SKM-1 (cell line): ENCODE data around the gene GGACT.
"Not testable (repeated sequence)": the region's sequence is repeated elsewhere in the genome, so short reads cannot be mapped to it uniquely, and the experiment has no call there.

Experiments
- DNase-seq: peaks from one replicate; lab custom pipeline; 2025; ENCODE audit not compliant: unreplicated experiment; lab: John Stamatoyannopoulos, UW

Gene GGACT

DNA sequence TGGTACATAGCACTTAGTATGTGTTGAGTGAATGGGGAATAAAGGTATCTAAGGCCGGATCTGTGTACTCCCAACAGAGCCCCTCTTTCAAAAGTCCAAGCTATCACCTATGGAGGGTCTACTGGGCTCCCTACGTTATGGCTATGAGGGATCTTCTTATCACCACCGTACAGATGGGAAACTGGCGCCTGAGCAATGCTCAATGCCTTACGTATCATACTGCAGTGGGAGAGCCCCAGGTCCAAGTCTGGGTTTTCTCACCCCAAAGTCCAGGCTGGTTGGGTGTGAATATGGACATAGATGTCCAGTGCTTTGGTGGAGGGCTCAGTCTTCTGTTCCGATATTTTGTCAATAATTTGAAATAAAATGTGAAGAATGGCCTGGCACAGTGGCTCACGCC, 13.1 kb upstream of the GGACT start:
- no peak for DNase-seq

DNA sequence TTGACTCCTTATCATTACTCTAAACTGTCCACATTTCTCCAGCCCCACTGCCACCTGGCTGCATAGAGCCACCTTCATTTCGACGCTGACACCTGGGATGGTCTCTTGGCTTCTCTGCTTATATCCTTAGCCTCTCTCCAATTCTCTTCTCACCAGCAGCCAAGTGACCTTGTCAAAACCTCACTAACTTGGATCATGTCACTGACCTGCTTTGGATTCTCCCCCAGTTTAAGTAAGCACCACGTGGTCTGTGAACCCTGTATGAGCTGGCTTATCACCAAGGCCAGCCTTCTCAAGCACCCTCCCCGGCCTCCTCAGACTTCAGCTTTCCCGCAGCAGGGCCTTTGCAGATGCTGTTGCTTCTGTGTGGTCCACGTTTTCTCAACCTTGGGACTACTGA, 12.3 kb upstream of the GGACT start:
- DNase-seq: no peak

DNA sequence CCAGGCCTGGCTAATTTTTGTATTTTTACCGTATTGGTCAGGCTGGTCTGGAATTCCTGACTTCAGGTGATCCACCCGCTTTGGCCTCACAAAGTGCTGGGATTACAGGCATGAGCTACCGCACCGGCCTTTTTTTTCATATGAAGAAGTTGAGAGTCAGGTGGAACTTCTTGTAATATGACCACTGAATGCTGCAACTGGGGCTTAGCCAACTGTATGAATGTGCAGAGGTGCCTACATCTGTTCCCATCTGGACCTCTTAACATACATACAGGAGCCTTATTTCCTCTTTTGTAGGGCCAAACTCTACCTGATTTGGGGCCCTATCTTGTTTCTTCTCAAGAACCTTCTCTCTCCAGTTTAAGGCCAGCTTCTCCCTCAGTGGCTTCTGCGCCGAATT, 11.9 kb upstream of the GGACT start:
- DNase-seq: no peak

DNA sequence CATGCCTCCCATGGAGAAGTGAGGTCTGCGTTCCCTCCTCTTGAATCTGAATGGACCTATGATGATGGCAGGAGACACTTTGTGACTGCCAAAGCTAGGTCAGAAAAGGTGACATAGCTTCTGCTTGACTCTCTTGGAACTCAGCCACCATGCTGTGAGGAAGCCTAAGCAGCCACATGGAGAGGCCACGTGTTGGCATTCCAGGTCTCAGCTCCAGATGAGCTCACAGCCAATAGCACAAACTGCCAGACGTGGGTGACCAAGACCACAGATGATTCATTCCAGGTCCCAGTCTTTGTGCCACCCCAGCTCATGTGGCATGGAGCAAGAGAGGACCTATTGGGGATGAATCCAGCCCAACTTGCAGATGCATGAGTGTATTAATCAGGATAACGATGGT, 8.7 kb upstream of the GGACT start:
- DNase-seq: no peak

DNA sequence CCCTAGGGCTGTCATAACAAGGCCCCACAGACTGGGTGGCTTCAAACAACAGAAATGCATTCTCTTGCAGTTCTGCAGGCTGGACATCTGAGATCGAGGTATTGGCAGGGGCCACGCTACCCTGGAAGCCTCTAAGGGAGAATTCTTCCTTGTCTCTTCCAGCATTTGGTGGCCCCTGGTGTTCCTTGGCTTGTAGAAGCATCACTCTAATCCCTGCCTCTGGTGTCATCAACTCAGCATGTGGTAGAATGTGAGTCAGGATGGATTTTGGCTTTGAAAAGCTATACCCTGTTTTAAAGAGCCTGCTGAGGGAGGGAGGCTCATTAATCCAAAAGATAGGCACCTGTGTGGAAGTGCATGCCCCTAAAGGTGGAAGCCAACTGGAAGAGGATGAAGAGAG, 7.9 kb upstream of the GGACT start:
- no peak for DNase-seq

DNA sequence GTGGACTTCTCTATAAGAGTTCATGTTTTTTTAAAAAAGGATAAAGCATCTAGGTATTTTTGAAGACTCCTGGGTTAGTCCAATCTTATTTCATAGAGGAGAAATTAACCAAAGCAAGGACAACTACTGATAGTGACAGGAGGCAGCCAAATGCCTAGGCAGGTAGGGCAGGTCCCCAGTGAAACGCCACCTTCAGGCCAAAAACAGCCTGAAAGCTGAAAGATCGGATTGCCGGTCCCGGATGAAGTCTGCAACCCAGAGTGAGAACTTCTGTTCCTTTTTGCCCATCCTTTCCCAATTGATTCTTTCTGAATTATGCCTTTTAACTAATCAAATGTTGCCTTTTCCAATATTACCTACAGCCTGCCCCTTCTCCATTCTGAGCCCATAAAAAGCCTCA, 6.1 kb upstream of the GGACT start:
- DNase-seq: no peak

DNA sequence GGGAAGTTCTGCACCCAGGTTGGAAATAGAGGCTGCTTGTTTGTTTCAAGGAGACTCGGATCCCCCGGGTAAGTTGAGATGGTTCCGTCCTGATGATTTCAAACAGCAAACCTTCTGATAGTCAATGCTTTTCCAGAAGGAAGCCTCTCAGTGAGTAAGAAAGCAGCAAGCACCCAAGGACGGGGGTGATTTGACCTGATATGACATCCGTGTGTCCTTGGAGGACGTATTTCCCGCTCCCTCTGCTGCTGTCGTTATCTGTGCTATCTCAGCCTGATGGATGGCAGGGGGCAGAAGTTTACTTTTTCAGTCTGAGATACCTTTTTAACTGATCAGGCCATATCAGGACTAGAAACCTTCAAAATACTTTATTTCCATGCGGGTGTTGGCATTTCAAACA, 5.7 kb upstream of the GGACT start:
- DNase-seq: no peak

DNA sequence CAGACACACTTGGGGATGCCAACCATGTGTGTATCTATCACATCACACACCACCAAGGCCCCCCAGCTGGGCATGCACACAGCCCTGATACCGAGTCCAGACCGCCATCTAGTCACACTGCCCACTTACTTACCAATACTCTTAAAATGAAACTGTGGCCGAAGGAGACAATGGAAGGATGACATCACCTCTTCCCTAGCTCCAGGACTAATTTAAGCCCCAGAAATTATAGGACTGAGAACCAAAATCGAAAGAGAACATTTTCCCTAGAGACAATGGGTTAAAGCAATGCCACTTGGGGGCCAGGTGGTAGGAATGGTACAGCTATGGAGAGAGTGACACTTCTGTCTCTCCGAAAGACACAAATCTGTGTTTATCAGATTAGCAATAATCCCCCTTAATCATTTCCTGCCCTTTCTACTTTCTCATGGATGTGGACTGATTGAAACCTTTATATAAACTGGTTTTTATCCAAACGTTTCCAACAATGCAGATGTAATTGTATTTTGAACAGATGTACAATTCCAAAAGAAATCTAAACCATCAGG, 663 bp upstream of the GGACT start:
- DNase-seq: no peak

DNA sequence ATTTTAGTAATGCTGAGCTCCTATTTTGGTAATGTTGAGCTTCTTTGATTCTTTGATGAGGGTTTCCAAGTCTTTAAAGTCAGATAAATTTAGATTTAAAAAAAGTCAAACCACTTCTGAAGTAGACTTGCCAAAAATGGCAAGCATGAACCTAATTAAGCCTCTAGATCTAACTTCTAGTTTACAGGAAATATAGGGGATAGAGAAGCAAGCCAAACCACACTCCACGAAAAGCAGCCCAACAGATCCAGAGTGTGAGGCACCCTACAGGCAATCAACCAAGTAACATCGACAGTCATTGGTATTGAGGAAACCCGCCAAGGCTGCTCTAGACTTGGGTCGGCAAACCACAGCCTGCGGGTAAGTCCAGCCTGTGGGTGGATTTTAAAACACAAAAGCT, 3.7 kb downstream of the GGACT start:
- no peak for DNase-seq

DNA sequence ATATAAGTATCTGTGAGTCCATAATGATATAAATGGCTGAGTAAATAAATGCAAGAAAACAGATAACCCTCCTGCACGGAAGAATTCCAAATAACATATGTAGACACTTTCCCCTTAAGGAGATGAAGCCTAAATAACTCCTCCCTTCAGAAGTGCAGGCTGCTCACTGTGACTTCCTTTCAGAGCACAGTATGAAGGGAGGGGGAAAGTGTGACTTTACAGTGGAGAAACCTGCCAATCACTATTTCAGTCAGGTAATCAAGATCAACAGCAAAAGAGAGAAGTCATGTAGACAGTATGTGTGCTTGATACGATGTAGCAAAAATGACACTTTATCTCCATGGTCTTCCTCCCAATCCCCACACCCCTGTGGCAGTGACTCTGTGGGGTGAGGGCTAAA, 7.1 kb downstream of the GGACT start:
- DNase-seq: no peak

DNA sequence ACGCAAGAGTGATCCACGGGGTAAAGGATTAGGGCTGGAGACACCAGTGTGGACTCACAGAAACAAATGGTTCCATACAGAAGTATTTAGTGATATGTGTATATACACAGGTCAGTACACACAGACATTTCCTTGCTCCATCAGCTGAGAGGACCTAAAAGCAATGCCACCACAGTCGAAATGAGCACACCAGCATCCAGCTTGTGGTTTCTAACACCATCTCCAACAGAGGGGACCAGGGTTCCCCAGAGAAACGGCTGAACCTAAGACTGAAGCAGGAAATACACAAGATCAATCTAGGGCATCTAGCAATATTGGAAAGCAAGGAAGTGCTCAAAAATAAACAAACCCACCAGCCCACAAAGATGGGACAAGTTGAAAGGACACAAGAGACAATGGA, 7.6 kb downstream of the GGACT start:
- no peak for DNase-seq

DNA sequence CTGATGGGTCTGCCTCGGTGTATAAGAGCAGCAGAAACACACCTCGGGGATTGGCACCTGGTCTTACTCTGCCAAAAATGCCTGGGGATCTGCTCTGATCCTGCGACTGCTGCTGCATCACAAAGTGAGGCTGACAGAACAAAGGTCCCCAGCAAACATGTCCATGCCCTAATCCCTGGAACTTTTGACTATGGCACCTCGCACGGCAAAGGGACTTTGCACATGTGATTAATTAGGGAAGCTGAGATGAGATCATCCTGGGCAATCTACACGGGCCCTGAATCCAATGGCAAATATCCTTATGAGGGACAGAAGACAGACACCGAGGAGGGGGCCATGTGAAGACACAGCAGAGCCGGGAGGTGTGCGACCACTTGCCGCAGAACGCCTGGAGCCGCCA, 8.5 kb downstream of the GGACT start:
- no peak for DNase-seq

DNA sequence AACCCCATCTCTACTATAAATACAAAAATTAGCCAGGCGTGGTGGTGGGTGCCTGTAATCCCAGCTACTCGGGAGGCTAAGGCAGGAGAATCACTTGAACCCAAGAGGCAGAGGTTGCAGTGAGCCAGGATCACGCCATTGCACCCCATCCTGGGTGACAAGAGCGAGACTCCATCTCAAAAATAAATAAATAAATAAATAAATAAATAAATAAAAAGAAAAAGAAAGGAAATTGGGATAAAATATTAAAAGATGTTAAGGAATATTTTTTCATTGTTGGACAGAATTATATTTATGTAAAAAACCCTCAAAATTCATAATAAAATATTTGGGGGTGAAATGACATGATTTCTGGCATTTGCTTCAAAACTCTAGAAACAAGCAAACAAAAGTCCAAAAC, 11.3 kb downstream of the GGACT start:
- DNase-seq: not testable (repeated sequence)

DNA sequence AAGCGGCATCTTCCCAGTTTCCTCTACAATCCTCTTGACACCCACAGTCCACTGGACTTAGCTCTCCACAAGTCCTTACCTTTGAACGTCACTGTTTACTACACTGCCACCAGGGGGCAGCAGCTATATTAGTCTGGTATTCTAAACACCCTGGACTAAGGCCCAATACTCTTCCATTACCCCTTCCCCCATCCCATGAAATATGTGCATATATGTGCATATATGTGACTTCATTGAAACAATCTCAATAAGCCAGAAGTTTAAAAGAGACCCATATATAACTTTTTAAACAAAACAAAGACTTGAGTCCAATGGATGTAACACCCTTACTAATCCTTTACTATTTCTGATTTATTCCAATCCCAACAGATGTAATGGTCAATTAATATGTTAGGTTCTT, 15.5 kb downstream of the GGACT start:
- peak; percentile 35 for DNase-seq

DNA sequence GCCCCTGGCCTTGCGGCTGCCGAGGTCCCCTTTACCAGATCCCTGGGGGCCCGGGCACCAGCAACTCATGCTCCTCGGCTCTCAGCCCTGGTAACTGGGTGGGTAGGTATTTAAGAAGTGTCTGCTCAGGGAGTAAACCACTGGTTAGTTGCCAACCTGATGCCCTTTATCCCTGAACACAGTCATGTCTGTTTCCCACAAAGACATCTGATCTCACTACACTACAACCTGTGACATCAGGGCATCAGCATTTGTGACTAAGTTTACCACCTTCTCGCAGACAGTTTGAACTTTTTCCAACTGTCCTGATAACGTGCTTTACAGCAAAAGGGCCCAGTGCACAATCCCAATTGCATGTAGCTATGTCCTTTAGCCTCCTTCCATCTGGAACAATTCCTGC, 22.0 kb downstream of the GGACT start:
- no peak for DNase-seq

DNA sequence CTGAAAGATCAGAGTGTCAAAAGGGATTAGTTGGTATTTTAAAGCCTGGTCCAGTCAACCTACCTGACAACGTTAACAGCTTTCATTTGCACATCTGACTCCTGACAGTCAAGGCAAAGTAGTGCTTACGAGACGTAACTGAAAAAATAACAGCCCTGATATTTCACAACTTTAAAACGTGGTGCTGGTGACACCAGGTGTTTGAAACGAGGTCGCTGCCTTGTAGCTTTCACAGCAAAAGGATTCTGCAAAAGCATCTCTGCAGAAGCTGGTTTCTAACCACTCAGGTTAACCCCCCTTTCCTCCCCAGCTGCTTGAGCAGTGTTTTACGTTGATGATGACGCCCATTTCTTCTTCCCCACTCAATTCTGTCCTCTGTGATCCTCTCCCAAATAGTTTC, 23.3 kb downstream of the GGACT start:
- DNase-seq: no peak

DNA sequence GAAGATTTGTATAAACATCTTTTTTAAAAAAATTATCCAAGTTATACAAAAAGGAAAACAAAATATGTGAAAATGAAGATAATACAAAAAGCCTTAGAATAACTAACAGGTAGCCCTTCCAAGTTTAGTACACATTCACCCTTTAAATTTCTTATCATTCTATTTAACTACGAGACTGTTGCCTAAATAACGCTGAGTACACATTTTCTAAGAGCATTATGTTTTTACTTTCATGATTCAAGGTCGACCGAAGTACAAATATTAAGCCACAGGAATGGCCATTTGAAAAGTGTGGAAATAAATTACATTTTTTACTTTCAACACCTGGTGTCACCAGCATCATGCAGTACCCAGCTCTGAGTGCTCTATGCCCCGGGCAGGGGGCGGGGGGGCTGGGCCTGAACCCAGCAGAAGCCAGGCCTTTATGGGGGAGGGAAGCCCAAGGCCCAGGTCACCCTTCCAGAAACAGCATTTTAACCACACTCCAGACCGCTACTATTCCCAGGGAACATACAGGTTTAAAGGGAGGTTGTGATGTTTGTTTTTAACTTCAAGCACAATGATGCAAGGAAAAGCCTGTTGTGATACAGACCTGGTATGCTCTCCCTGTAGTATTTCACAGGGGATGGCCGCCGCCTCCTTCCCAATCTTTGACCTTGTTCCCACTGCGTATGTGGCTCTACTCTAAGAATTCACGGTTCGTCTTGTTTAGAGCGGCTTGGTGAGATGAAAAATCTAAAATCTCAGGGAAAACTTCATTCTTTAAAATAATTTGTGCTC, 24.0 kb downstream of the GGACT start:
- no peak for DNase-seq

DNA sequence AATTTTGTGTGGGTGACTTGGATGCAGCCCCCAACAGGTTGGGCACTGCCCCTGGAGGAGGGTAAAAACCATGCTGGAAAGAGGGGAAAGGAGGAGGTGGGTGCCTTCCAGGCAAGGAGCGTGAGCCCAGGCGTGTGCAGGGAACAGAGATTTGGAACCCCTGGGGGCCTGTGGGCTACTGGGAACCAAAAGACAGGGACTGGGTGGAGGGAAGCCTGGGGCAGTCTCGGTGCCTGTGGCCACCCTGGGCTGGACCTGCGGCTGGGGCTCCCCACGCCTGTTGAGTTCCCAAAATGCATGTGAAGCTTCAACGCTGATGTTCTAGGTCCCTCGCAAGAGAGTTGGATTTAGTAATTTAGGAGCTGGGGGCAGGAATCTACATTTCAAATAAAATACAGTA, 24.8 kb downstream of the GGACT start:
- no peak for DNase-seq

DNA sequence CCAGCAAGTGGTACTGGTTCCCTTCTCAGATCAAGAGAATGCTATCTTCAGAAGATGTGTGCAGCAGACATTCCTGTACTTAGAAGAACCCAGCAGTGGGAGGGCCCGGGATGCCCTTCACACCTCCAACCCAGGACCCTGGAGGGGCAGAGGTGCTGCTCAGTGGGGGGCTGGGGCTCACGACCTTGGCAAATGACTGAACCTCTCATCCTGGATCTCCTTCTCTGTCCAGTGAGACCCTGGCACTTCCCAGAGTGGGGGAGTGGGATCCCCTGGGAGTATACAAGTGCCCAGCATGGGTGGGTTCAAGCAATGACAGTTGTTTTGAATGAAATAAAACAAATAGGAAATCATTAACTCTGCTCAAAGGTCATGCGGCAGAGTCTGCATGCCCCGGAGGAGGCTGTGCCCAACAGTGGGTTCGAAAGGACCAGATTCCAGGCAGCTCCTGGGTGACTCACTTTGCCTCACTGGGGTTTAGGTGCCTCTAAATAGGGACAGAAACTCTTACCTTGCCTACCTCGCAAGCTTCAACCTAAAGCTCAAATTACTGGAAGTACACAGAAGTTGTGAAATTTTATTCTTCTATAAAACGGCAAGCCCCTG, 26.9 kb downstream of the GGACT start:
- no peak for DNase-seq

DNA sequence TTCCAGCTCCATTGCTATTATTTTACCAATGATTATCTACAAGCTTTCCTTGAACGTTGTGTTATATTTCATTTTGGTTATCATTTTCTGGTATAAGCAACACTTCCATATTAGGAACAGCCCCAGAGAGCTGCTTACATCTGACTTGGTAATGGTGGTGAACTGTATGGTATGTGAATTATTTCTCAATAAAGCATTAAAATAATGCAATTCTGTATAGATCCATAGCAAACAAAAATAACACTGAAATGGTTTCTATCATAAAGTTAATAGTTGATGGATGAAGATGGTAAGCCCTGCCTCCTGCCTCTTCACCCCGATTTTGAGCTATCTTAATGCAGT, 27.5 kb downstream of the GGACT start:
- no peak for DNase-seq

DNA sequence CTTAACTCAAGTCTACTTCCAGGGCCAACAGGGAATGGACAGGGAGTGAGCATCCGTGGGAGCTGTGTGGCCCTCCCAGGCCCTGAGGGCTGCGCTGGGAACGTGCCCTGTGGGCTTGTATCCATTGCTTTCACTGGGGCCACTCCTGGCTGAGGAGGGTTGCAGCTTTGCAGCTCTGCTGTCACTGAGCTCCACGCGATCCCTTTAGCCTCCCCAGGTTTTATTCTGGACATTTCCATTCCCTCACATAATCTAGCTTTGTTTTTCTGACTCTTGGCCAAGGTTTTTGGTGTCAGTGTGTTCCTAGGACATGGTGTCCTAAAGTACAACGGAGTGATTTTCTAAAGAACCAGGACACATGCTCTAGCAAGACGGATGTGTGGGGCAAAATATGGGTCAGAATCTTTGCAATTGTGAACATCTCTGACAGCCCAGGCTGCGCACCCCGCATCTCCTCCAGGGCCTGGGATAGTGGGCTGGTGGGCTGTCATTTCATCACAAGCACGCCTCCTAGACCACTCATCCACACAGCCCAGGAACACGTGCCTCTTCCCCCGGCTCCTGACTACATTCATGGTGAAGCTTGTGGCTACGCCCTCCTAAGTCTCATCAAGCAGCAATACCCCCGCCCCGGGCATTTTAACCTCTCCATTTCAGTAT, 28.0 kb downstream of the GGACT start:
- DNase-seq: no peak

DNA sequence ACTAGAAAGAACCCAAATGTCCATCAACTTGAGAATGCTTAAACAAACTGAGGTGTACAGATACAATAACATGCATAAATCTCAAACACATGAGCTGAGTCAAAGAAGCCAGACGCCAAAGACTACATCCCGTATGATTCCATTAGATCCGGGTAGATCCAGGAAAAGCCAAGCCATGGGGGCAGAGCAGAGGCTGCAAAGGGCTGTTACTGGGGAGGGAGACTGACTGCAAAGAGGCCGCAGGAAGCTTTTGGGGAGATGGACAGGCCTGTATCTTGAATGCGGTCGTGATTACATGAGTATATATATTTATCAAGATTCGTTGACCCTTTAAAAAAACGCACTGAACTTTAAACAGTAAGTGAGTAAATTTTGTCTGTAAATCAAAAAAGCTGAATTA, 28.7 kb downstream of the GGACT start:
- no peak for DNase-seq
